T follicular helper cell (primary cell): ENCODE measurements around the gene ANP32B.
"Not testable (repeated sequence)": the region's sequence is repeated elsewhere in the genome, so short reads cannot be mapped to it uniquely, and the experiment has no call there.

ENCODE experiments used
- DNase-seq: peaks from one replicate; pipeline ENCODE4 v3.0.0-alpha.2; 2020; ENCODE audit warnings: low read depth
- total RNA-seq, 2 experiments: gene quantifications; one replicate each; lab custom pipeline; 2026; lab: John Stamatoyannopoulos, UW

Gene ANP32B
- total RNA-seq = 25.5 to 49.4 reads per million in 2 experiments

- DNase-seq = peak; percentile 89
These were observed at the start of gene ANP32B for GRCh38 chr9:97982683-97983588. Gene ANP32B (plus strand): TSS chr9:97983341. CDS start chr9:97983556, 215 bp downstream.

- no peak for DNase-seq
These were observed 48.6 kb upstream of the ANP32B start for GRCh38 chr9:97934321-97935115.

- DNase-seq = no peak
These were observed 47.9 kb upstream of the ANP32B start for GRCh38 chr9:97935276-97935675.

GRCh38 chr9:97936998-97937397 lies 46.1 kb upstream of the ANP32B start:
- no peak for DNase-seq

- no peak for DNase-seq
These were observed 45.0 kb upstream of the ANP32B start, which contains the start of gene HEMGN for GRCh38 chr9:97938081-97938644. Gene HEMGN (minus strand): TSS chr9:97938172. CDS start chr9:97938136, 36 bp downstream.

DNA sequence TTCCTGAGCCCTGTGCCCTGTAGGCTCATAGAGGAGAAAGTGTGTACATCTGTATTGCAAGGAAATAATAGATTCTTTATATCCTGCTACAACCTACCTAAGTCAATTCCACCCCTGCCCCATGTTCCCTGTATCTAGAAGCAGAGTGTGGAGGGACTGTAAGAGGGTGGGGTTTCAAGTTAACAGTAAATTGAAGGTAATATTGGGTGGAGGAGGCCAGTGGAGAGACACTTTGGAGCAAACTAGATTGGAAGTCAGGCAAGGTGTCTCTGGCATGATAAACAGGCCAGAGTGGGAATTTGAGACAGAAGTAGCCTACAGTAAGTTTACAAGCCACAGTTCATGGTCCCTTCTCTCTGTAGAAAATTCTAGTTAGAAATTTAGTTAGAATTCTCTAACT lies 42.9 kb upstream of the ANP32B start:
- no peak for DNase-seq

GRCh38 chr9:97940741-97941140 lies 42.4 kb upstream of the ANP32B start:
- no peak for DNase-seq

- DNase-seq = no peak
These were observed 41.8 kb upstream of the ANP32B start for GRCh38 chr9:97941323-97941722.

GRCh38 chr9:97943308-97943855 lies 39.8 kb upstream of the ANP32B start:
- no peak for DNase-seq

DNA sequence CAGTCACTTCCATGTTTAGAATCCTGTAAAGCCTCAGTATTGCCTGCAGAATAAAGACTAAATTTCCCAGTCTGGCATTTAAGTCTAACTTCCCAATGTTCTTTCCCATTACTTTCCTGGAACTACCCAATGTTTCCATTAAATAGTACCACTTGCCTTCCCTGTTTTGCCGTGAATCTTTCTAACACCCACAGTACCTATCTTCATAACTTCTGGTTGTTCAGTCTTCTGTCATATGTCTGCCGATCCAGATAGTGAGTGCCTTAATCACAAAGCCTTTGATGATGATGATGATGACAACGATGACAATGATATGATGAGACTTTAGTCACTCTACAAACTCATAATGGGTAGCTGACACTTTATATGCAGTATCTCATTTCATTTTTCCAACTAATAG lies 38.5 kb upstream of the ANP32B start:
- DNase-seq = no peak

DNA sequence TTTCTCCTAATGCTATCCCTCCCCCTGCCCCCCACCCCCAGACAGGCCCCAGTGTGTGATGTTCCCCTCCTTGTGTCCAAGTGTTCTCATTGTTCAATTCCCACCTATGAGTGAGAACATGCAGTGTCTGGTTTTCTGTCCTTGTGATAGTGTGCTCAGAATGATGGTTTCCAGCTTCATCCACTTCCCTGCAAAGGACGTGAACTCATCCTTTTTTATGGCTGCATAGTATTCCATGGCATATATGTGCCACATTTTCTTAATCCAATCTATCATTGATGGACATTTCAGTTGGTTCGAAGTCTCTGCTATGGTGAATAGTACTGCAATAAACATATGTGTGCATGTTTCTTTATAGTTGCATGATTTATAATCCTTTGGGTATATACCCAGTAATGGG lies 37.7 kb upstream of the ANP32B start:
- not testable (repeated sequence) for DNase-seq

DNA sequence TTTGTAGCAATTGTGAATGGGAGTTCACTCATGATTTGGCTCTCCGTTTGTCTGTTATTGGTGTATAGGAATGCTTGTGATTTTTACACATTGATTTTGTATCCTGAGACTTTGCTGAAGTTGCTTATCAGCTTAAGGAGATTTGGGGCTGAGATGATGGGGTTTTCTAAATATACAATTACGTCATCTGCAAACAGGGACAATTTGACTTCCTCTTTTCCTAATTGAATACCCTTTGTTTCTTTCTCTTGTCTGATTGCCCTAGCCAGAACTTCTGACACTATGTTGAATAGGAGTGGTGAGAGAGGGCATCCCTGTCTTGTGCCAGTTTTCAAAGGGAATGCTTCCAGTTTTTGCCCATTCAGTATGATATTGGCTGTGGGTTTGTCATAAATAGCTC lies 36.0 kb upstream of the ANP32B start:
- DNase-seq = not testable (repeated sequence)

- not testable (repeated sequence) for DNase-seq
These were observed 32.3 kb upstream of the ANP32B start for GRCh38 chr9:97950873-97951272.

GRCh38 chr9:97954550-97954989 lies 28.6 kb upstream of the ANP32B start:
- peak; percentile 26 for DNase-seq

GRCh38 chr9:97956331-97956730 lies 26.8 kb upstream of the ANP32B start:
- DNase-seq = no peak

DNA sequence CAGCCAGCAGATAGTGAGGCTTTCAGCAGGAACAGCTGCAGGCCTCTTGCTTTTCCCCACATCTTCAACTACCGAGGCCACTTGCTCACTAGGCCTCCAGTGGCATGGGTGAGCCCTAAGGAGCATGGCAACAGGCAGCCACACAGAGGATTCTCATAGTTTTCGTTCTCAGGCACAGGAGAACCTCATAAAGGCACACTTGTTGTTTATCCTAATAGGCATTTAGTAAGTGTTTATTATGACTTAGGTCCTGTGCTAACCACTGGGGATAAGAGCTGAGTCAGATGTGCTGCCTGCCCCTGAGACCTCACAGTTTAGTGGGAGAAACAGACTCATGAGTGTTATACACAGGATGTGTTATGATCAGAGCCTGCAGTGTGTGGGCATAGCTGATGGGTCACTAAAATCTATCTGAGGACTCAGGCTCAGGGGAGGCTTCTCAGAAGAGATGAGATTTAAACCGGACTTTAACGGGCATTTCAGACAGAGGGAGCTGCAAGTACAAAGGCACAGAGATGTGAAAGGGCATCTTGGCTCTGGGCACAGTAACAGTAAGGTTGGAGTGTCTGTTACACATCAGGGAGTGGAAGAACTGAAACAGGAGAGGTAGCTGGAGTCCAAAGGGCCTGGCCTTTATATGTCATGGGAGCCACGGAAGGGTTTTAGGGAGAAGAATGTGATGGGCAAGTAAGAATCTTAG lies 24.2 kb upstream of the ANP32B start:
- no peak for DNase-seq

GRCh38 chr9:97959585-97959984 lies 23.6 kb upstream of the ANP32B start:
- no peak for DNase-seq

DNA sequence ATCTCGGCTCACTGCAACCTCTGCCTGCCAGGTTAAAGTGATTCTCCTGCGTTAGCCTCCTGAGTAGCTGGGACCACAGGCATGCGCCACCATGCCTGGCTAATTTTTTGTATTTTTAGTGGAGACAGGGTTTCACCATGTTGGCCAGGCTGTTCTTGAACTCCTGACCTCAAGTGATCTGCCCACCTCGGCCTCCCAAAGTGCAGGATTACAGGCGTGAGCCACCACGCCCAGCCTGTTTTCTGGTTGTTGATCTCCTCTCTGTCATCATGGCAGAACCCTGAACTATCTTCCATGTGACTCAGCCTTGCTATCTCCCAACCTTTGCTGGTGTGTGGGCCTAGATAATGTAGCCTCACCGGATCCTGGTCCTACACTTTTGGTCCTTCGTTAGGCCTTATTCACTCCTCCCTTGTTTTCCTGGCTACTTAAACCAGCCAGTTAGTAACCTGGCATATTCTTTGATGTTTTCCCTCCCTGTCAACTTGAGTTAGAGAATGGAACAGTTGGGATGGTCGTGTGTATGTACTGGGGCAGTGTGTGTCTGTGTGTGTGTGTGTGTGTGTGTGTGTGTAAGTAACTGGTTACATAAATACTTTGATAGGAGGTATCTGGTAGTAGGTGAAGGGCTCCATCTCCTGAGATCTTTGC lies 22.3 kb upstream of the ANP32B start:
- DNase-seq = not testable (repeated sequence)

GRCh38 chr9:97961361-97961760 lies 21.8 kb upstream of the ANP32B start:
- DNase-seq = no peak

- no peak for DNase-seq
These were observed 21.0 kb upstream of the ANP32B start for GRCh38 chr9:97962136-97962535.

GRCh38 chr9:97962575-97962974 lies 20.6 kb upstream of the ANP32B start:
- no peak for DNase-seq
